Activated T-cell treated with anti-CD3 and anti-CD28 coated beads, Interleukin-2, amount 50 U/mL, for 72 hours (primary cell): ENCODE results near the gene STK16. TPM values are rescaled to one million over a fixed set of nuclear protein-coding genes. Genes with fewer than 3 reads are reported as not detected.

ENCODE experiments used
- ATAC-seq, 2 donors: fragments of 150-1000 bp; cut with Tn5 transposase; replicated peaks in 1 of 2; 2 replicates each; pipeline ENCODE4 v1.10.0; 2021; ENCODE audit warnings: moderate library complexity in 2 of 2, mild to moderate bottlenecking in 1 of 2
- DNase-seq, 2 donors: peaks; one replicate each; pipeline ENCODE4 v3.0.0; 2021 to 2022; ENCODE audit warnings: mixed read lengths in 1 of 2
- H3K27ac Mint-ChIP-seq: one replicate; pipeline ENCODE4 v1.8.0; 2022; ENCODE audit warnings: mild to moderate bottlenecking, moderate library complexity, mixed read lengths
- H3K27me3 Mint-ChIP-seq: one replicate; pipeline ENCODE4 v1.8.0; 2022; ENCODE audit warnings: low read depth, mixed read lengths
- H3K36me3 Mint-ChIP-seq, 2 donors: one replicate each; pipeline ENCODE4 v1.8.0; 2022; ENCODE audit warnings: mixed read lengths in 2 of 2, mild to moderate bottlenecking in 1 of 2; ENCODE audit not compliant: insufficient read depth in 2 of 2
- H3K4me1 Mint-ChIP-seq: one replicate; pipeline ENCODE4 v1.8.0; 2022; ENCODE audit warnings: low read depth, mixed read lengths
- H3K4me3 Mint-ChIP-seq, 2 donors: one replicate each; pipeline ENCODE4 v1.8.0; 2022; ENCODE audit warnings: mild to moderate bottlenecking in 2 of 2, mixed read lengths in 2 of 2, moderate library complexity in 2 of 2
- H3K9me3 Mint-ChIP-seq, 2 donors: one replicate each; pipeline ENCODE4 v1.8.0; 2022; ENCODE audit warnings: mixed read lengths in 2 of 2
- total RNA-seq, 2 donors: library from RNA; stranded (reverse); gene quantifications; one replicate each; pipeline ENCODE4 v1.2.3, GENCODE V29; 2022

STK16 gene
- total RNA-seq, 2 donors from 2014 or later, result 36.8 to 46.0 TPM

- H3K36me3 Mint-ChIP-seq, result no peaks in the 10 kb centered on the region
- peaks cover 11% of the 10 kb centered on the region for H3K4me1 Mint-ChIP-seq
- H3K4me3 Mint-ChIP-seq, result no peak overlapping the region
- H3K27me3 Mint-ChIP-seq, result no peaks in the 10 kb centered on the region
- no peak for ATAC-seq
- H3K27ac Mint-ChIP-seq, result no peak overlapping the region
- DNase-seq, result no peak
- H3K9me3 Mint-ChIP-seq, result no peaks in the 10 kb centered on the region
Observed at GRCh38 chr2:219272995-219273394, 27.7 kb downstream of the STK16 start.

- Mint-ChIP-seq H3K4me3 (no peak overlapping the region), H3K27me3 (no peaks in the 10 kb centered on the region)
Observed at GRCh38 chr2:219273937-219274336, 28.7 kb downstream of the STK16 start.

GRCh38 chr2:219274361-219274921, 29.2 kb downstream of the STK16 start:
- Mint-ChIP-seq H3K4me1 (peaks cover 23% of the 10 kb centered on the region), H3K27ac (no peak overlapping the region), H3K4me3 (no peak overlapping the region), H3K9me3 (no peaks in the 10 kb centered on the region), H3K27me3 (no peaks in the 10 kb centered on the region), H3K36me3 (no peaks in the 10 kb centered on the region)
- no peak for ATAC-seq
- no peak for DNase-seq

More at GRCh38 chr2:219273937-219274336, 28.7 kb downstream of the STK16 start:
- DNase-seq (no peak), ATAC-seq (no peak)
- no peaks in the 10 kb centered on the region for H3K9me3 Mint-ChIP-seq
- H3K27ac Mint-ChIP-seq, result no peak overlapping the region
- peaks cover 21% of the 10 kb centered on the region for H3K4me1 Mint-ChIP-seq
- no peaks in the 10 kb centered on the region for H3K36me3 Mint-ChIP-seq

- Mint-ChIP-seq H3K27me3 (no peaks in the 10 kb centered on the region), H3K4me1 (peaks cover 44% of the 10 kb centered on the region), H3K36me3 (peaks cover 3 to 4% of the 10 kb centered on the region in 2 donors), H3K27ac (peak overlapping the region; percentile 95), H3K4me3 (peak overlapping the region; percentile 87 to 94), H3K9me3 (no peaks in the 10 kb centered on the region)
- ATAC-seq (peak in 1 of 2 donors; percentile 7), DNase-seq (peak; percentile 78 to 83)
Observed at GRCh38 chr2:219277703-219278654, 32.7 kb downstream of the STK16 start.

- Mint-ChIP-seq H3K27ac (peak overlapping the region; percentile 95), H3K36me3 (peaks cover 5% of the 10 kb centered on the region in 2 donors)
- DNase-seq, result no peak
Observed at GRCh38 chr2:219278655-219279150, 33.4 kb downstream of the STK16 start.

GRCh38 chr2:219279151-219279915, 34.1 kb downstream of the STK16 start, which contains the start of gene DNAJB2:
Gene DNAJB2, plus strand, starts transcription at chr2:219279366. Its CDS starts 468 bp downstream, at chr2:219279834.
- DNase-seq, result peak; percentile 99 to 100
- H3K4me1 Mint-ChIP-seq, result peaks cover 44% of the 10 kb centered on the region
- H3K27me3 Mint-ChIP-seq, result no peaks in the 10 kb centered on the region

More at GRCh38 chr2:219278655-219279150, 33.4 kb downstream of the STK16 start:
- no peaks in the 10 kb centered on the region for H3K9me3 Mint-ChIP-seq
- peak overlapping the region; percentile 87 to 94 for H3K4me3 Mint-ChIP-seq
- no peaks in the 10 kb centered on the region for H3K27me3 Mint-ChIP-seq
- H3K4me1 Mint-ChIP-seq, result peaks cover 44% of the 10 kb centered on the region
- no peak for ATAC-seq

GRCh38 chr2:219279916-219280516, 34.7 kb downstream of the STK16 start:
- Mint-ChIP-seq H3K4me1 (peaks cover 44% of the 10 kb centered on the region), H3K36me3 (peaks cover 5% of the 10 kb centered on the region in 2 donors), H3K27me3 (no peaks in the 10 kb centered on the region), H3K4me3 (peak overlapping the region; percentile 94 to 99), H3K9me3 (no peaks in the 10 kb centered on the region), H3K27ac (peak overlapping the region; percentile 90)
- no peak for DNase-seq
- no peak for ATAC-seq

More at GRCh38 chr2:219279151-219279915, 34.1 kb downstream of the STK16 start, which contains the start of gene DNAJB2:
- peak within 1 kb of the TSS; percentile 94 to 99 for H3K4me3 Mint-ChIP-seq
- peaks cover 5% of the 10 kb centered on the region in 2 donors for H3K36me3 Mint-ChIP-seq
- peak within 1 kb of the TSS; percentile 95 for H3K27ac Mint-ChIP-seq
- no peaks in the 10 kb centered on the region for H3K9me3 Mint-ChIP-seq
- ATAC-seq, result peak; percentile 91 to 92

GRCh38 chr2:219280651-219281050, 35.4 kb downstream of the STK16 start:
- H3K4me3 Mint-ChIP-seq, result peak overlapping the region; percentile 94 to 99
- ATAC-seq (no peak), DNase-seq (no peak)
- H3K9me3 Mint-ChIP-seq, result no peaks in the 10 kb centered on the region
- H3K27ac Mint-ChIP-seq, result no peak overlapping the region
- H3K4me1 Mint-ChIP-seq, result peaks cover 44% of the 10 kb centered on the region
- H3K27me3 Mint-ChIP-seq, result no peaks in the 10 kb centered on the region
- peaks cover 5 to 8% of the 10 kb centered on the region in 2 donors for H3K36me3 Mint-ChIP-seq

- DNase-seq (no peak), ATAC-seq (no peak)
- peaks cover 44% of the 10 kb centered on the region for H3K4me1 Mint-ChIP-seq
- H3K27me3 Mint-ChIP-seq, result no peaks in the 10 kb centered on the region
- H3K27ac Mint-ChIP-seq, result no peak overlapping the region
- H3K9me3 Mint-ChIP-seq, result no peaks in the 10 kb centered on the region
- H3K4me3 Mint-ChIP-seq, result no peak overlapping the region
- peaks cover 5 to 8% of the 10 kb centered on the region in 2 donors for H3K36me3 Mint-ChIP-seq
Observed at GRCh38 chr2:219281588-219281987, 36.3 kb downstream of the STK16 start.

GRCh38 chr2:219282375-219282774, 37.1 kb downstream of the STK16 start:
- peaks cover 38% of the 10 kb centered on the region for H3K4me1 Mint-ChIP-seq
- H3K27me3 Mint-ChIP-seq, result no peaks in the 10 kb centered on the region
- H3K9me3 Mint-ChIP-seq, result no peaks in the 10 kb centered on the region
- peak overlapping the region; percentile 50 for H3K27ac Mint-ChIP-seq
- peaks cover 5 to 8% of the 10 kb centered on the region in 2 donors for H3K36me3 Mint-ChIP-seq
- no peak overlapping the region for H3K4me3 Mint-ChIP-seq
- ATAC-seq, result no peak
- no peak for DNase-seq

- no peak overlapping the region for H3K4me3 Mint-ChIP-seq
Observed at GRCh38 chr2:219282943-219283581, 37.8 kb downstream of the STK16 start.

More at GRCh38 chr2:219282943-219283581, 37.8 kb downstream of the STK16 start:
- Mint-ChIP-seq H3K36me3 (peaks cover 5 to 8% of the 10 kb centered on the region in 2 donors), H3K27ac (peak overlapping the region; percentile 61), H3K27me3 (no peaks in the 10 kb centered on the region), H3K4me1 (peaks cover 32% of the 10 kb centered on the region), H3K9me3 (no peaks in the 10 kb centered on the region)
- no peak for ATAC-seq
- DNase-seq, result no peak
